Measurements from ENCODE around the gene INSR.
"Not testable (repeated sequence)": the region's sequence is repeated elsewhere in the genome, so short reads cannot be mapped to it uniquely, and the experiment has no call there.

The INSR gene

DNA sequence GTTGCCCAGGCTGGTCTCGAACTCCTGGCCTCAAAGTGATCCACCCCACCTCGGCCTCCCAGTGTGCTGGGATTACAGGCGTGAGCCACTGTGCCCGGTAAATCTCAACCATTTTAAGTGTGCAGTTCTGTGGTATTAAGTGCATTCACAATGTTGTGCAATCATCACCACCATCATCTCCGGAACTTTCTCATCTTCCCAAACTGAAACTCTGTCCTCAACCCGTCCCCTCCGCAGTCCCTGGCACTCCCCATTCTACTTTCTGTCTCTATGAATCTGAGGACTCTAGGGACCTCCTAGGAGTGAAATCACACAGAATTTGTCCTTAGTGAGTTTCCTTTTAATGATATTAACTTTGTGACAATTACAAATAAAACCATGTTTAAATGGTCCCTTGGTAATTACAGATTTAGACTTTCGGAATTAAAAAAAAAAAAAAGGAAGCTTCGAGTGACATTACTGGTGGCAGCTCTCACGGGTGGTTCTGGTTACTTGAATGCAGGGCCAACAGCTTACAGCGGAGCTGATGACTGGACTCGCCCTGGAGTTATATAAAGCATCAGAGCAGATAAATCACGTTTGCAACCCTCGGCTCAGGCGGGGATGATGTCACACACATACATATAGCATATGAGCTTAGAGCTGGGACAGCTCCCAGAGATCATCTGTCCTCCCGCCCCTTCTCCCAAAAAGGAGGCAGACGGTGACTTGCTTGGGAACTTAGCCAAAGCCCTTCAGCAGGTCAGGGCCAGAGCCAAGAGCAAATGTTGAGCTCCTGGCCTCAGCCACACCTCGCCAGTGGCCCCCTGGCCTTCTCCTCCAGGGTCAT lies 134.9 kb downstream of the INSR start:
- no peaks in the 10 kb centered on the region for H3K27me3 ChIP-seq (ENCODE audit: control insufficient read depth, insufficient read depth, low read length)
- no peak overlapping the region for H3K9ac ChIP-seq (ENCODE audit: low read length)
- H3K4me3 ChIP-seq (ENCODE audit: low read depth, low read length): no peak overlapping the region
- H3K9me3 ChIP-seq (ENCODE audit: control insufficient read depth, insufficient read depth, low read depth, low read length): no peaks in the 10 kb centered on the region
- H3K4me1 ChIP-seq (ENCODE audit: control insufficient read depth, insufficient read depth, low read length): no peaks in the 10 kb centered on the region
- peaks cover 19% of the 10 kb centered on the region for H3K36me3 ChIP-seq (ENCODE audit: control insufficient read depth, insufficient read depth, low read length)
- H3K27ac ChIP-seq (ENCODE audit: low read depth, low read length): no peak overlapping the region

DNA sequence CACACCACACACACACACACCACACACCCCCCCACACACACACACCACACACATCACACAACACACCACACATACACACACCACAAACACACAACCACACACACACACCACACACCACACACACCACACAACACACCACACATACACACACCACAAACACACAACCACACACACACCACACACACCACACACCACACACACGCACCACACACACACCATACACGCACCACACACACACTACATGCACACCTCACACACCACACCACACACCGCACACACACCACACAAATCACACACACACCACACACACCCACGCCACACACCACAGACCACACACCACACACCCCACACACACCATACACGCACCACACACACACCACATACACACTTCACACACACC lies 141.2 kb downstream of the INSR start:
- H3K27me3 ChIP-seq (ENCODE audit: control insufficient read depth, insufficient read depth, low read length): no peaks in the 10 kb centered on the region
- H3K4me1 ChIP-seq (ENCODE audit: control insufficient read depth, insufficient read depth, low read length): no peaks in the 10 kb centered on the region
- H3K4me3 ChIP-seq (ENCODE audit: low read depth, low read length): no peak overlapping the region
- H3K27ac ChIP-seq (ENCODE audit: low read depth, low read length): no peak overlapping the region
- no peak overlapping the region for H3K9ac ChIP-seq (ENCODE audit: low read length)
- no peaks in the 10 kb centered on the region for H3K9me3 ChIP-seq (ENCODE audit: control insufficient read depth, insufficient read depth, low read depth, low read length)
- peaks cover 7% of the 10 kb centered on the region for H3K36me3 ChIP-seq (ENCODE audit: control insufficient read depth, insufficient read depth, low read length)

DNA sequence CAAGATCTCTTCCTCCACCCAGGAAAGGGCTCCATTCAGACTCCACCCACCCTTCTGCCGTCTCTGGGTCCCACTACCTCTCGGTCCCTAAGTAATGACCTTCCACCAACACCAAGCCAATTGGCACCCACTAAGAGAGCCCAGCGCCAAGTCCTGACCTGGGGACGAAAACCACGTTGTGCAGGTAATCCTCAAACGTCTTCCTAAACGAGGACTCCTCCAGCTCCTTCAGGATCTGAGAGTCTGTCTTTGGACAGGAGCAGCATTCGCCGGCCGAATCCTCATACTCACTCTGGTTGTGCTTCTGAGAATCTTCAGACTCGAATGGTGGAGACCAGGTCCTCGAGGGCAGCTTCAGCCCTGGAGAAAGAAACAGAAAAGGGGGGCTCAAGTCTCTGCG lies 141.6 kb downstream of the INSR start:
- Histone ChIP-seq H3K27ac (ENCODE audit: low read depth, low read length) (no peak overlapping the region), H3K4me1 (ENCODE audit: control insufficient read depth, insufficient read depth, low read length) (no peaks in the 10 kb centered on the region), H3K9ac (ENCODE audit: low read length) (no peak overlapping the region), H3K36me3 (ENCODE audit: control insufficient read depth, insufficient read depth, low read length) (peaks cover 6% of the 10 kb centered on the region), H3K9me3 (ENCODE audit: control insufficient read depth, insufficient read depth, low read depth, low read length) (no peaks in the 10 kb centered on the region), H3K27me3 (ENCODE audit: control insufficient read depth, insufficient read depth, low read length) (no peaks in the 10 kb centered on the region), H3K4me3 (ENCODE audit: low read depth, low read length) (no peak overlapping the region)

DNA sequence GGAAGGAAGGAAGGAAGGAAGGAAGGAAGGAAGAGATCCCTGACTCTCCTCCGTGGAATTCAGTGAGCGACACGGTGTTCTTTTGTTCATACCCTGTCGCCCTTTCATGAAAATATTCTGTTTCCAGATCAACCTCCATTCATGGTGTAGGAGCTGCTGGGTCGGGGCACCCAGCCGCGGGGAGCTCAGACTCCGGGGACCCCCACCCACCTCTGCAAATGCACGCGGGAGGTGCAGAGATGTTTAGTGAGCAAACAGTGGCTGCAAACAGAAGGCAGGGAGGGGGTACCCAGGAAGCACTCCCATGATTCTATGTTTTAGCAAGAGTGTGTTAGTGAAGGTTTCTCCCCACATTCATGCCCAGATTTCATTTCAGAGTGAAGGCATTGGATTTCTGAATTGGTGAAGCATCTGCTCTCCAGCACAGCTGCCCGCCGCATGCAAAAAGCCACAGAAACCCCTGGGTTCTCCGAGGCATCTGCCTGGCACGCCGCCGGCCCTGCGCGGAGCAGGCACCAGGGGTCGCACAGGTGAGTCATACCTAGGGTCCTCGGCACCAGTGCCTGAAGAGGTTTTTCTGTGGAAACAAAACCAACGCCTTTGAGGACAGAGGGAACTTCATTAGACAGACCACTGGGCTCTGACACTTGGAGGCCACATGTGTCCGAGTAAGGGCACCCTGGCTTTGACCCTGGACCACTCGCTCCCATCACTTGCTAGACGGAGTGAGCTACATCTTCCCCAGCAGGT lies 144.1 kb downstream of the INSR start:
- no peak overlapping the region for H3K9ac ChIP-seq (ENCODE audit: low read length)
- H3K27me3 ChIP-seq (ENCODE audit: control insufficient read depth, insufficient read depth, low read length): no peaks in the 10 kb centered on the region
- peaks cover 5% of the 10 kb centered on the region for H3K36me3 ChIP-seq (ENCODE audit: control insufficient read depth, insufficient read depth, low read length)
- H3K4me3 ChIP-seq (ENCODE audit: low read depth, low read length): no peak overlapping the region
- H3K27ac ChIP-seq (ENCODE audit: low read depth, low read length): no peak overlapping the region
- H3K4me1 ChIP-seq (ENCODE audit: control insufficient read depth, insufficient read depth, low read length): no peaks in the 10 kb centered on the region
- H3K9me3 ChIP-seq (ENCODE audit: control insufficient read depth, insufficient read depth, low read depth, low read length): no peaks in the 10 kb centered on the region

DNA sequence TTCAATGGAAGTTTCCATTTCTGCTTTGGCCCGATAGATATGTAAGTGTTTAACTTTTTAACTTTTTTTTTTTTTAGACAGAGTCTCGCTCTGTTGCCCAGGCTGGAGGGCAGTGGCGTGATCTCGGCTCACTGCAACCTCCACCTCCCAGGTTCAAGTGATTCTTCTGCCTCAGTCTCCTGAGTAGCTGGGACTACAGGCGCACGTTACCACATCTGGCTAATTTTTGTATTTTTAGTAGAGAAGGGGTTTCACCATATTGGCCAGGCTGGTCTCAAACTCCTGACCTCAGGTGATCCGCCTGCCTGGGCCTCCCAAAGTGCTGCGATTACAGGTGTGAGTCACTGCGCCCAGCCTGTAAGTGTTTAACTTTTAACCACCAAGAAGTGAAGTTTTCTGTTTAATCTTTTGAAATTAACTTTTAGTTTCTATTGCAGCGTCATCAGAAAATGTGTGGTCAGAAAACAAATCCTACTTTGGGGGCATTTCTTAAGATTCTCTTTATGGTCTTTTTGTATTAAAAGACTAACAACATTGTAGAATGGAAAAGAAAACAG lies 147.0 kb downstream of the INSR start:
- not testable (repeated sequence) for H3K4me1 ChIP-seq (ENCODE audit: control insufficient read depth, insufficient read depth, low read length); H3K4me3 ChIP-seq (ENCODE audit: low read depth, low read length); H3K9ac ChIP-seq (ENCODE audit: low read length); H3K27ac ChIP-seq (ENCODE audit: low read depth, low read length); H3K9me3 ChIP-seq (ENCODE audit: control insufficient read depth, insufficient read depth, low read depth, low read length); H3K27me3 ChIP-seq (ENCODE audit: control insufficient read depth, insufficient read depth, low read length)
- peaks cover 12% of the 10 kb centered on the region for H3K36me3 ChIP-seq (ENCODE audit: control insufficient read depth, insufficient read depth, low read length)

DNA sequence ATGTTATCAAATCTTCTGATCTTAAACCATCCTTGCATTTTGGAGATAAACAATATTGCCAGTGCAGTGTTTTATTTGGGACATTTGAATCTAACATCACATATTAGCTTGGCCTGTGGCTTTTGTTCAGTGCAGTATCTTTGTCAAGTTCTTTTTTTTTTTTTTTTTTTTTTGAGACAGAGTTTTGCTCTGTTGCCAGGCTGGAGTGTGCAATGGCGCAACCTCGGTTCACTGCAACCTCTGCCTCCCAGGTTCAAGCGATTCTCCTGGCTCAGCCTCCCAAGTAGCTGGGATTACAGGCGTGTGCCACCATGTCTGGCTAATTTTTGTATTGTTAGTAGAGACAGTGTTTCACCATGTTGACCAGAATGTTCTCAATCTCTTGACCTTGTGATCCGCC lies 148.1 kb downstream of the INSR start:
- not testable (repeated sequence) for H3K27me3 ChIP-seq (ENCODE audit: control insufficient read depth, insufficient read depth, low read length); H3K9ac ChIP-seq (ENCODE audit: low read length); H3K4me3 ChIP-seq (ENCODE audit: low read depth, low read length); H3K9me3 ChIP-seq (ENCODE audit: control insufficient read depth, insufficient read depth, low read depth, low read length); H3K27ac ChIP-seq (ENCODE audit: low read depth, low read length); H3K4me1 ChIP-seq (ENCODE audit: control insufficient read depth, insufficient read depth, low read length)
- peaks cover 22% of the 10 kb centered on the region for H3K36me3 ChIP-seq (ENCODE audit: control insufficient read depth, insufficient read depth, low read length)

DNA sequence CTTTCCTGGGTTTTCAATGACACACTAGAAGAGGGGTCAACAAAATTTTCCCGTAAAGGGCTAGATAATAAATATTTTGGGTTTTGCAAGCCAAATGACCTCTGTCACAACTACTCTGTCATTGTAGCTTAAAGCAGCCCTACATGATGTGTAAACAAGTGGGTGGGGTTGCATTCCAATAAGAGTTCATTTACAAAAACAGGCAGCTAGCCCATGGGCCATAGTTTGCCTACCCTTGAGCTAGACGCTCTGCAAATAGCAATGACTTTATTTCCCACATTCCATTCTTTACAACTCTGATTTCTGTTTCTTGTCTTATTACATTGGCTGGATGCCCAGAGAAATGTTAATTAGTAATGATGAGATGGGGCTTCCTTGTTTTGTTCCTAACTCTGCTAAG lies 148.7 kb downstream of the INSR start:
- Histone ChIP-seq H3K36me3 (ENCODE audit: control insufficient read depth, insufficient read depth, low read length) (peaks cover 24% of the 10 kb centered on the region), H3K9me3 (ENCODE audit: control insufficient read depth, insufficient read depth, low read depth, low read length) (peaks cover 2% of the 10 kb centered on the region; the same call in 1 of the 2 replicates), H3K9ac (ENCODE audit: low read length) (no peak overlapping the region), H3K4me1 (ENCODE audit: control insufficient read depth, insufficient read depth, low read length) (no peaks in the 10 kb centered on the region), H3K27me3 (ENCODE audit: control insufficient read depth, insufficient read depth, low read length) (no peaks in the 10 kb centered on the region), H3K27ac (ENCODE audit: low read depth, low read length) (no peak overlapping the region), H3K4me3 (ENCODE audit: low read depth, low read length) (no peak overlapping the region)

DNA sequence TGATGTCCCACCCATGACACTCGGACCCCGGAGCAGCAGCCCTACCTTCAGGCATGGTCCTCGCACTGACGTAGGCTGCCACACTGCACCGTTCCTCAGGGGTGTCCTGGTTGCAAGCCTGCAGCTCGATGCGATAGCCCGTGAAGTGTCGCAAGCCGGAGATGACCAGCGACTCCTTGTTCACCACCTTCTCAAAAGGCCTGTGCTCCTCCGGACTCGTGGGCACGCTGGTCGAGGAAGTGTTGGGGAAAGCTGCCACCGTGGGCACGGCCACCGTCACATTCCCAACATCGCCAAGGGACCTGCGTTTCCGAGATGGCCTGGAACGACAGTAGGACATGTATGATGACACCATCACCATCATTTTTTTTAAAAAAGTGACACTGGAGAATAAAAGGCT lies 151.4 kb downstream of the INSR start:
- Histone ChIP-seq H3K4me1 (ENCODE audit: control insufficient read depth, insufficient read depth, low read length) (no peaks in the 10 kb centered on the region), H3K4me3 (ENCODE audit: low read depth, low read length) (no peak overlapping the region), H3K36me3 (ENCODE audit: control insufficient read depth, insufficient read depth, low read length) (peaks cover 42% of the 10 kb centered on the region), H3K27ac (ENCODE audit: low read depth, low read length) (no peak overlapping the region), H3K27me3 (ENCODE audit: control insufficient read depth, insufficient read depth, low read length) (no peaks in the 10 kb centered on the region), H3K9ac (ENCODE audit: low read length) (no peak overlapping the region), H3K9me3 (ENCODE audit: control insufficient read depth, insufficient read depth, low read depth, low read length) (peaks cover 8% of the 10 kb centered on the region)

DNA sequence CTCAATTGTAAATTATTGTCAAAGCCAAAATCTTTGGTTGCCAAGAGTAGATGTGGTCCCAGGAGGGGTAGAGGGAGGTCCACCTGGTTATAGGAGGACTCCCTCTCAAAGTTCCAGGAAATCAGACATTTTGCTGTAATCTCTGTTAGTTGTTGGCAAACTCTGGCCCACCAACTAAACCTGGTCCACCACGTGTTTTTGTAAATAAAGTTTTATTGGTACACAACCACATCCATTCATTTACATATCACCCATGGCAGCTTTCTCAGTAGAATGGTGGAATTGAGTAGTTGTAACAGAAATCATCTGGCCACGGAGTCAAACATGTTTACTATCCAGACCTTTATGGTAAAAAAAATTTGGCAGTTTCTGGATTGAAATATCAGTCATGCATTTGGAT lies 154.1 kb downstream of the INSR start:
- H3K4me3 ChIP-seq (ENCODE audit: low read depth, low read length): no peak overlapping the region
- no peak overlapping the region for H3K9ac ChIP-seq (ENCODE audit: low read length)
- no peaks in the 10 kb centered on the region for H3K4me1 ChIP-seq (ENCODE audit: control insufficient read depth, insufficient read depth, low read length)
- H3K9me3 ChIP-seq (ENCODE audit: control insufficient read depth, insufficient read depth, low read depth, low read length): peaks cover 8% of the 10 kb centered on the region
- no peaks in the 10 kb centered on the region for H3K27me3 ChIP-seq (ENCODE audit: control insufficient read depth, insufficient read depth, low read length)
- H3K27ac ChIP-seq (ENCODE audit: low read depth, low read length): no peak overlapping the region
- H3K36me3 ChIP-seq (ENCODE audit: control insufficient read depth, insufficient read depth, low read length): peaks cover 49% of the 10 kb centered on the region

DNA sequence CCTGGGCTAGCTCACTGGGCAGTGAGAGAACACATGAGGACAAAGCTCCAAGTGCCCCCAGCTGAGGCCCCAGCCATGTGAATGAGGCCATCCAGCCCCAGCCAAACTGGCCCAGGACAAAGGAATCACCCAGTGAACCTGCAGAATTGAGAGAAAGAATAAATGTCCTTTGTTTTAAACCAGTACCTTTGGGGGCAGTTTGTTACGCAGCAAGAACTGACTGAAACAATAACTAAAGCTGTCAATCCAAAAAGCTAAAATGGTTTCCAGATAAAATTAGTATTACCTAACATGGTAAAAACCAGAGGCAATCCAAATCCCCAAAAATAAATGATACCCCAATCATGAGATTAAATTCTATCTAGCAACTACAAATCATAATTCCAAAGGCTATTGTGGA lies 155.1 kb downstream of the INSR start:
- Histone ChIP-seq H3K27ac (ENCODE audit: low read depth, low read length) (no peak overlapping the region), H3K4me3 (ENCODE audit: low read depth, low read length) (no peak overlapping the region), H3K9me3 (ENCODE audit: control insufficient read depth, insufficient read depth, low read depth, low read length) (peaks cover 8% of the 10 kb centered on the region), H3K4me1 (ENCODE audit: control insufficient read depth, insufficient read depth, low read length) (no peaks in the 10 kb centered on the region), H3K9ac (ENCODE audit: low read length) (no peak overlapping the region), H3K36me3 (ENCODE audit: control insufficient read depth, insufficient read depth, low read length) (peaks cover 49% of the 10 kb centered on the region), H3K27me3 (ENCODE audit: control insufficient read depth, insufficient read depth, low read length) (no peaks in the 10 kb centered on the region)

DNA sequence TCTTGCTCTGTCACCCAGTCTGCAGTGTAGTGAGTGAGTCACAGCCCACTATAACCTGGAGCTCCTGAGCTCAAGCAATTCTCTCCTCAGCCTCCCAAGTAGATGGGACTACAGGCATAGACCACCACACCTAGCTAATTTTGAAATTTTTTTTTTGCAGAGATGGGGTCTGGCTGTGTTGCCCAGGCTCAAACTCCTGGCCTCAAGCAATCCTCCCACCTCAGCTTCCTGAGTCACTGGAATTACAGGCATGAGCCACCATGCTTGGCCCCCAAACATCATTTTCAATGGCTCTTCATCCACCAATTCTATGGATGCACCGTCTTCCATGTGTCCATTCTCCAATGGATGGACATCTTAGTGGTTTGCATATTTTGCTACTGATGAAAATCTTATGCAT lies 155.8 kb downstream of the INSR start:
- H3K9me3 ChIP-seq (ENCODE audit: control insufficient read depth, insufficient read depth, low read depth, low read length): peaks cover 8% of the 10 kb centered on the region
- no peak overlapping the region for H3K27ac ChIP-seq (ENCODE audit: low read depth, low read length)
- peaks cover 49% of the 10 kb centered on the region for H3K36me3 ChIP-seq (ENCODE audit: control insufficient read depth, insufficient read depth, low read length)
- H3K4me1 ChIP-seq (ENCODE audit: control insufficient read depth, insufficient read depth, low read length): no peaks in the 10 kb centered on the region
- no peak overlapping the region for H3K4me3 ChIP-seq (ENCODE audit: low read depth, low read length)
- H3K9ac ChIP-seq (ENCODE audit: low read length): no peak overlapping the region
- no peaks in the 10 kb centered on the region for H3K27me3 ChIP-seq (ENCODE audit: control insufficient read depth, insufficient read depth, low read length)

All from HUES6 (cell line).